DMS153 (cell line): ENCODE measurements around the gene POLE4.

Source experiments
- DNase-seq: peaks from one replicate; lab custom pipeline; 2025; lab: John Stamatoyannopoulos, UW

Gene POLE4

GRCh38 chr2:74958274-74959105 is at the start of gene POLE4:
Gene POLE4, plus strand, starts transcription at chr2:74958643. Its CDS starts 37 bp downstream, at chr2:74958680.
- DNase-seq, result peak; percentile 82

GRCh38 chr2:74908748-74909444 is 49.5 kb upstream of the POLE4 start:
- peak; percentile 21 for DNase-seq

- DNase-seq, result no peak
These were observed 48.2 kb upstream of the POLE4 start for GRCh38 chr2:74910245-74910644.

GRCh38 chr2:74911061-74911460 is 47.4 kb upstream of the POLE4 start:
- no peak for DNase-seq

- DNase-seq, result no peak
These were observed 42.7 kb upstream of the POLE4 start for GRCh38 chr2:74915743-74916142.

GRCh38 chr2:74916394-74916793 is 42.0 kb upstream of the POLE4 start:
- no peak for DNase-seq

GRCh38 chr2:74917702-74918619 is 40.5 kb upstream of the POLE4 start:
- no peak for DNase-seq

GRCh38 chr2:74919827-74920226 is 38.6 kb upstream of the POLE4 start:
- DNase-seq, result peak; percentile 43

- DNase-seq, result no peak
These were observed 37.2 kb upstream of the POLE4 start for GRCh38 chr2:74921236-74921736.

- no peak for DNase-seq
These were observed 35.7 kb upstream of the POLE4 start for GRCh38 chr2:74922592-74923227.

GRCh38 chr2:74924463-74925265 is 33.8 kb upstream of the POLE4 start:
- no peak for DNase-seq

GRCh38 chr2:74925361-74925786 is 33.1 kb upstream of the POLE4 start:
- DNase-seq, result peak; percentile 44

- DNase-seq, result no peak
These were observed 30.8 kb upstream of the POLE4 start for GRCh38 chr2:74927621-74928020.

- no peak for DNase-seq
These were observed 27.5 kb upstream of the POLE4 start for GRCh38 chr2:74930811-74931486.

GRCh38 chr2:74931940-74932339 is 26.5 kb upstream of the POLE4 start:
- no peak for DNase-seq

GRCh38 chr2:74935975-74936391 is 22.5 kb upstream of the POLE4 start:
- no peak for DNase-seq

GRCh38 chr2:74937221-74937880 is 21.1 kb upstream of the POLE4 start:
- DNase-seq, result no peak

GRCh38 chr2:74938264-74938663 is 20.2 kb upstream of the POLE4 start:
- DNase-seq, result no peak
